Measurements from ENCODE around the gene PLCD4. TPM values are rescaled to one million over a fixed set of nuclear protein-coding genes. Genes with fewer than 3 reads are reported as not detected.

Gene PLCD4
- total RNA-seq (ENCODE audit: unreplicated experiment), result 90.2 TPM
- long read RNA-seq, transcript PLCD4-211 (7 exons, 2,164 nt), result major isoform, 5 of 41 reads
- long read RNA-seq, partial matches to known transcripts, result 22 of 41 reads
- long read RNA-seq, other reads (novel, unspliced or antisense), result 11 of 41 reads

GRCh38 chr2:218607436-218608115 is at the start of gene PLCD4:
PLCD4 (plus strand) TSS chr2:218607899; CDS start chr2:218615740, 7,841 bp downstream.
- H3K27me3 Mint-ChIP-seq (ENCODE audit: unreplicated experiment), result no peaks in the 10 kb centered on the region
- H3K36me3 Mint-ChIP-seq (ENCODE audit: low read depth, unreplicated experiment), result peaks cover 11% of the 10 kb centered on the region
- no peaks in the 10 kb centered on the region for H3K9me3 Mint-ChIP-seq (ENCODE audit: unreplicated experiment)
- H3K4me3 Mint-ChIP-seq (ENCODE audit: unreplicated experiment), result peak within 1 kb of the TSS; percentile 91
- no peak for TF ChIP-seq CTCF (IDR thresholded peaks at IDR 0.05; ENCODE audit: unreplicated experiment)
- peak; percentile 37 for DNase-seq (ENCODE audit: low spot score)
- H3K4me1 Mint-ChIP-seq (ENCODE audit: unreplicated experiment), result peaks cover 36% of the 10 kb centered on the region
- peak within 1 kb of the TSS; percentile 82 for H3K27ac Mint-ChIP-seq (ENCODE audit: unreplicated experiment)

- Mint-ChIP-seq H3K36me3 (ENCODE audit: low read depth, unreplicated experiment) (peaks cover 14% of the 10 kb centered on the region), H3K27ac (ENCODE audit: unreplicated experiment) (no peak overlapping the region), H3K4me3 (ENCODE audit: unreplicated experiment) (no peak overlapping the region), H3K27me3 (ENCODE audit: unreplicated experiment) (peaks cover 2% of the 10 kb centered on the region), H3K4me1 (ENCODE audit: unreplicated experiment) (peaks cover 3% of the 10 kb centered on the region), H3K9me3 (ENCODE audit: unreplicated experiment) (no peaks in the 10 kb centered on the region)
- DNase-seq (ENCODE audit: low spot score), result no peak
- no peak for TF ChIP-seq CTCF (IDR thresholded peaks at IDR 0.05; ENCODE audit: unreplicated experiment)
Observed at GRCh38 chr2:218557941-218558340, 49.8 kb upstream of the PLCD4 start.

- no peak for DNase-seq (ENCODE audit: low spot score)
- Mint-ChIP-seq H3K36me3 (ENCODE audit: low read depth, unreplicated experiment) (peaks cover 5% of the 10 kb centered on the region), H3K27ac (ENCODE audit: unreplicated experiment) (no peak overlapping the region), H3K27me3 (ENCODE audit: unreplicated experiment) (peaks cover 2% of the 10 kb centered on the region), H3K9me3 (ENCODE audit: unreplicated experiment) (no peaks in the 10 kb centered on the region), H3K4me1 (ENCODE audit: unreplicated experiment) (peaks cover 3% of the 10 kb centered on the region), H3K4me3 (ENCODE audit: unreplicated experiment) (no peak overlapping the region)
- TF ChIP-seq CTCF (IDR thresholded peaks at IDR 0.05; ENCODE audit: unreplicated experiment), result no peak
Observed at GRCh38 chr2:218558986-218559385, 48.7 kb upstream of the PLCD4 start.

- peaks cover 13% of the 10 kb centered on the region for H3K36me3 Mint-ChIP-seq (ENCODE audit: low read depth, unreplicated experiment)
- no peak overlapping the region for H3K4me3 Mint-ChIP-seq (ENCODE audit: unreplicated experiment)
- H3K27ac Mint-ChIP-seq (ENCODE audit: unreplicated experiment), result no peak overlapping the region
- DNase-seq (ENCODE audit: low spot score), result no peak
- TF ChIP-seq CTCF (IDR thresholded peaks at IDR 0.05; ENCODE audit: unreplicated experiment), result no peak
- peaks cover 8% of the 10 kb centered on the region for H3K27me3 Mint-ChIP-seq (ENCODE audit: unreplicated experiment)
- peaks cover 9% of the 10 kb centered on the region for H3K4me1 Mint-ChIP-seq (ENCODE audit: unreplicated experiment)
- no peaks in the 10 kb centered on the region for H3K9me3 Mint-ChIP-seq (ENCODE audit: unreplicated experiment)
Observed at GRCh38 chr2:218564056-218564455, 43.6 kb upstream of the PLCD4 start.

- Mint-ChIP-seq H3K9me3 (ENCODE audit: unreplicated experiment) (no peaks in the 10 kb centered on the region), H3K27me3 (ENCODE audit: unreplicated experiment) (peaks cover 11% of the 10 kb centered on the region), H3K4me1 (ENCODE audit: unreplicated experiment) (peaks cover 27% of the 10 kb centered on the region), H3K27ac (ENCODE audit: unreplicated experiment) (no peak overlapping the region), H3K36me3 (ENCODE audit: low read depth, unreplicated experiment) (peaks cover 19% of the 10 kb centered on the region), H3K4me3 (ENCODE audit: unreplicated experiment) (no peak overlapping the region)
- no peak for TF ChIP-seq CTCF (IDR thresholded peaks at IDR 0.05; ENCODE audit: unreplicated experiment)
- DNase-seq (ENCODE audit: low spot score), result no peak
Observed at GRCh38 chr2:218566296-218566695, 41.4 kb upstream of the PLCD4 start.
